Measurements from ENCODE around the gene AGPAT2. TPM values are rescaled to one million over a fixed set of nuclear protein-coding genes. Genes with fewer than 3 reads are reported as not detected.

Gene AGPAT2
- total RNA-seq, 4 donors from 2014 or later = 22.0 to 52.8 (median 39.3) TPM

DNA sequence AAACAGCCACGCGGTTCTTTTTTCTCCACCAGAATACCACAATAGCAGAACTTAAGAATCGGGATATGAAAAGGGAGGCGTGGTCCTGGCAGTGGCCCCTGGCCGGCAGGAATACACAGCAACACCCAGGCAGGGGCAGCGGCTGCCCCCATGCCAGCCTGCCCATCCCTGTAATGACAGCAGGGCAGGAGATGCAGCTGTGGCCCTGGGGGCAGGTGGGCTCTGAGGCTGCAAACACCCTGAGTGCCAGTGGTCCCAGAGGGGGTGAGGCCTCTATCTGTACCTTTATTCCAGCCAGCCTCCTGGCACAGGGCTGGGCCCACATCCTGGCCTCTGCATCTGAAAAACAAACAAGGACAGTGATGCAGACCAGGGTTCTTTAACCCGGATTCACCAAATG, 37.5 kb upstream of the AGPAT2 start:
- peaks cover 67 to 90% (median 81%) of the 10 kb centered on the region in 4 donors for H3K4me1 ChIP-seq
- no peak overlapping the region for H3K27ac ChIP-seq (replicated peaks in 1 of 4)
- H3K36me3 ChIP-seq = peaks cover 34 to 59% (median 55%) of the 10 kb centered on the region in 4 donors
- DNase-seq (ENCODE audit: extremely low spot score) = no peak
- intact Hi-C loops (cut with DNase I) = loop anchor here (5.0 kb wide), 1 partner anchor 37 kb away; the partner anchor contains the start of gene AGPAT2
- TF ChIP-seq, protein P1, sequence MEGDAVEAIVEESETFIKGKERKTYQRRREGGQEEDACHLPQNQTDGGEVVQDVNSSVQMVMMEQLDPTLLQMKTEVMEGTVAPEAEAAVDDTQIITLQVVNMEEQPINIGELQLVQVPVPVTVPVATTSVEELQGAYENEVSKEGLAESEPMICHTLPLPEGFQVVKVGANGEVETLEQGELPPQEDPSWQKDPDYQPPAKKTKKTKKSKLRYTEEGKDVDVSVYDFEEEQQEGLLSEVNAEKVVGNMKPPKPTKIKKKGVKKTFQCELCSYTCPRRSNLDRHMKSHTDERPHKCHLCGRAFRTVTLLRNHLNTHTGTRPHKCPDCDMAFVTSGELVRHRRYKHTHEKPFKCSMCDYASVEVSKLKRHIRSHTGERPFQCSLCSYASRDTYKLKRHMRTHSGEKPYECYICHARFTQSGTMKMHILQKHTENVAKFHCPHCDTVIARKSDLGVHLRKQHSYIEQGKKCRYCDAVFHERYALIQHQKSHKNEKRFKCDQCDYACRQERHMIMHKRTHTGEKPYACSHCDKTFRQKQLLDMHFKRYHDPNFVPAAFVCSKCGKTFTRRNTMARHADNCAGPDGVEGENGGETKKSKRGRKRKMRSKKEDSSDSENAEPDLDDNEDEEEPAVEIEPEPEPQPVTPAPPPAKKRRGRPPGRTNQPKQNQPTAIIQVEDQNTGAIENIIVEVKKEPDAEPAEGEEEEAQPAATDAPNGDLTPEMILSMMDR (IDR thresholded peaks at IDR 0.05) = no peak
- TF ChIP-seq EP300 (IDR thresholded peaks at IDR 0.05) (no peak), POLR2AphosphoS5 (IDR thresholded peaks at IDR 0.05) (no peak), POLR2A (IDR thresholded peaks at IDR 0.05; ENCODE audit: low read depth) (no peak)
- H3K9me3 ChIP-seq = no peaks in the 10 kb centered on the region
- H3K4me3 ChIP-seq = no peak overlapping the region
- WGBS = 75% methylated on average over 7 of the region's 7 CpGs
- H3K27me3 ChIP-seq = no peaks in the 10 kb centered on the region

DNA sequence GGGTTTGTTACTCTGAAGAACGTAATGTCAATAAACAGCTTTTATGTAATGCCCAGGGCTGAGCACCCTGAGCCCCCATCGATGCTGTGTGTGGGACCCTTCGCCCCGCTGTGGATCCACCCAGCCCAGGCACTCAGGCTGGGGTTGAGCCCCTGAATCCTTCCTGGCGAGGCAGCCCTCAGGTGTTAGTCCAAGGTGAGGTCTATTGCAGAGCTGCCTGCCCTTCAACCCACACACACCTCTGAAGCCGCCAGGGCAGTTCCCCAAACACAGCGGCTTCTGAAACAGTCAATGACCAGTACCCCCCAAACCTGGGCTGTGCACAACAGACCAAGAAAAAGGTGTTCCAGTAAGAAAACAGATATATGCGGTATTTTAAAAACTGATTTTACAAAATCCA, 36.7 kb upstream of the AGPAT2 start:
- Histone ChIP-seq H3K9me3 (no peaks in the 10 kb centered on the region), H3K36me3 (peaks cover 34 to 59% (median 55%) of the 10 kb centered on the region in 4 donors), H3K4me3 (no peak overlapping the region), H3K4me1 (peaks cover 71 to 90% (median 82%) of the 10 kb centered on the region in 4 donors), H3K27me3 (no peaks in the 10 kb centered on the region), H3K27ac (replicated peaks in 1 of 4) (no peak overlapping the region)
- no peak for DNase-seq (ENCODE audit: extremely low spot score)
- TF ChIP-seq POLR2A (IDR thresholded peaks at IDR 0.05; ENCODE audit: low read depth) = no peak
- intact Hi-C loops (cut with DNase I) = no loop called here
- 93% methylated on average over 8 of the region's 8 CpGs for WGBS

DNA sequence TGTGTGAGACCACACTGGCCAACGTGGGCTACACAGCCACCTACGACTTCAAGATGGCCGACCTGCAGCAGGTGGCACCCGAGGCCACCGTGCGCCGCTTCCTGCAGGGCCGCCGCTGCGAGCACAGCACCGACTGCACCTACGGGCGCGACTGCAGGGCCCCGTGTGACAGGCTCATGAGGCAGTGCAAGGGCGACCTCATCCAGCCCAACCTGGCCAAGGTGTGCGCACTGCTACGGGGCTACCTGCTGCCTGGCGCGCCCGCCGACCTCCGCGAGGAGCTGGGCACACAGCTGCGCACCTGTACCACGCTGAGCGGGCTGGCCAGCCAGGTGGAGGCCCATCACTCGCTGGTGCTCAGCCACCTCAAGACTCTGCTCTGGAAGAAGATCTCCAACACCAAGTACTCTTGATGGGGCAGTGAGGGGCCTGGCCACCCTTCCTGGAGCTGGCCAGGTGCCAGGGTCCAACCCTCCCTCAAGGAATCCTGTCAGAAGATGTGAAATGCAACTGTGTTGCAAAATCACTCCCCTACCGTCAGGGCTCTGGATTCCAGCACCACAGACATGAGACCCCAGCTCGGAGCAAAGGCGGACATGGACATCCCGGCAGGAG, 36.2 kb upstream of the AGPAT2 start:
- WGBS = 83% methylated on average over 6 of the region's 32 CpGs
- Histone ChIP-seq H3K27ac (replicated peaks in 1 of 4) (no peak overlapping the region), H3K36me3 (peaks cover 34 to 59% (median 55%) of the 10 kb centered on the region in 4 donors), H3K27me3 (no peaks in the 10 kb centered on the region), H3K4me3 (no peak overlapping the region), H3K4me1 (peaks cover 70 to 89% (median 81%) of the 10 kb centered on the region in 4 donors), H3K9me3 (no peaks in the 10 kb centered on the region)
- no peak for DNase-seq (ENCODE audit: extremely low spot score)
- TF ChIP-seq POLR2AphosphoS5 (IDR thresholded peaks at IDR 0.05) (no peak), POLR2A (IDR thresholded peaks at IDR 0.05; ENCODE audit: low read depth) (no peak), EP300 (IDR thresholded peaks at IDR 0.05) (no peak)
- TF ChIP-seq, protein P1 (IDR thresholded peaks at IDR 0.05) = no peak
- intact Hi-C loops (cut with DNase I) = no loop called here

DNA sequence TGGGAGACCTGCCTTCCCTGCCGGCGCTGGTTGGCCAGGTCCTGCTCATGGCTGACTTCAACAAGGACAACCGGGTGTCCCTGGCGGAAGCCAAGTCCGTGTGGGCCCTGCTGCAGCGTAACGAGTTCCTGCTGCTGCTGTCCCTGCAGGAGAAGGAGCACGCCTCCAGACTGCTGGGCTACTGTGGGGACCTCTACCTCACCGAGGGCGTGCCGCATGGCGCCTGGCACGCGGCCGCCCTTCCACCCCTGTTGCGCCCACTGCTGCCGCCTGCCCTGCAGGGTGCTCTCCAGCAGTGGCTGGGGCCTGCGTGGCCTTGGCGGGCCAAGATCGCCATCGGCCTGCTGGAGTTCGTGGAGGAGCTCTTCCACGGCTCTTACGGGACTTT, 35.7 kb upstream of the AGPAT2 start:
- no peak for DNase-seq (ENCODE audit: extremely low spot score)
- WGBS = no CpG with 5 or more reads among the region's 24 CpGs
- Histone ChIP-seq H3K27me3 (no peaks in the 10 kb centered on the region), H3K36me3 (peaks cover 34 to 59% (median 55%) of the 10 kb centered on the region in 4 donors), H3K27ac (replicated peaks in 1 of 4) (no peak overlapping the region), H3K9me3 (no peaks in the 10 kb centered on the region), H3K4me3 (no peak overlapping the region), H3K4me1 (peaks cover 70 to 86% (median 80%) of the 10 kb centered on the region in 4 donors)
- intact Hi-C loops (cut with DNase I) = no loop called here
- no peak for TF ChIP-seq POLR2A (IDR thresholded peaks at IDR 0.05; ENCODE audit: low read depth)
- TF ChIP-seq, protein P1 (IDR thresholded peaks at IDR 0.05) = no peak
- no peak for TF ChIP-seq EP300 (IDR thresholded peaks at IDR 0.05)
- no peak for TF ChIP-seq POLR2AphosphoS5 (IDR thresholded peaks at IDR 0.05)

DNA sequence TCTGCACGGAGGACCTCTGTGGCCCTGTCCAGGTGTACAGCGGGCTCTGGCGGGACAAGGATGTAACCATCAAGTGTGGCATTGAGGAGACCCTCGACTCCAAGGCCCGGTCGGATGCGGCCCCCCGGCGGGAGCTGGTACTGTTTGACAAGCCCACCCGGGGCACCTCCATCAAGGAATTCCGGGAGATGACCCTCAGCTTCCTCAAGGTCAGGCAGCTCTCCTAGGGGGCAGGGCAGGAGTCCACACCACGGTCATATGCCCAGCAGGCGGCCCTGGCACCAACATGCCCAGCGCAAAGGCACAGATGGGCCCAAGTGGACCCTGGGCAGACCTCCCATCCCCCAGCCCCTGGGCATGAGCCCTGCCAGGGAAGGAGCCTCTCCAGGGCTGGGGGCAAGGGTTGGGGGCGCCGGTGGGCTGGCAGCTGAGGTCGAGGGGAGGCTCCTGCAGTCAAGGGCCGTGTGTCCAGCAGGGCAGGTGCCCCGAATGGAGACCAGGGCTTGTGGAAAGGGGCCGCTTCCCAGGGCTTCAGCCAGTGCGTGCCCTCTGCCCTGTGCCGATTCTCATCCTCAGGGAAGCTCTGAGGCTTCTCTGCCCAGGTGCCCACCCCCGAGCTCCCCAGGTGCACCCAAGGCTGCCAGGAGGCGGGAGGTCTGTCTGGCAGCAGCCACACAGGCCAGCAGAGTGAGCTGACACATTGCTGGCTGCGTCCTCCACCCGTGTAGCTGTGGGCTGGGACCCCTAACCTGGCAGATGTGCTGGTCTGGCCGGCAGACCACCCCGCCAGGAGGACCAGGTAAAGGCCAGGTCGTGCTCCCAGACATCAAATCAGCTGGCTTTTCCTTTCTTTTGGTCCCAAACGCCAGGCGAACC, 35.1 kb upstream of the AGPAT2 start:
- intact Hi-C loops (cut with DNase I) = no loop called here

More for the DNA sequence above, 35.1 kb upstream of the AGPAT2 start:
- TF ChIP-seq POLR2AphosphoS5 (IDR thresholded peaks at IDR 0.05) = no peak
- TF ChIP-seq POLR2A (IDR thresholded peaks at IDR 0.05; ENCODE audit: low read depth) = no peak
- TF ChIP-seq, protein P1 (IDR thresholded peaks at IDR 0.05) = no peak
- TF ChIP-seq EP300 (IDR thresholded peaks at IDR 0.05) = no peak
- H3K36me3 ChIP-seq = peaks cover 34 to 59% (median 55%) of the 10 kb centered on the region in 4 donors
- peaks cover 69 to 85% (median 79%) of the 10 kb centered on the region in 4 donors for H3K4me1 ChIP-seq
- 71% methylated on average over 11 of the region's 31 CpGs for WGBS
- peak overlapping the region in 3 of 4 donors; percentile 45 to 71 (median 54) for H3K27ac ChIP-seq (replicated peaks in 1 of 4)
- H3K9me3 ChIP-seq = no peaks in the 10 kb centered on the region
- DNase-seq (ENCODE audit: extremely low spot score) = no peak
- H3K4me3 ChIP-seq = no peak overlapping the region
- H3K27me3 ChIP-seq = no peaks in the 10 kb centered on the region
